GM13977 (cell line): ENCODE results near the gene CLK3.

ENCODE experiments used
- DNase-seq: peaks from one replicate; pipeline ENCODE4 v3.0.0; 2012; ENCODE audit warnings: low spot score
- CTCF ChIP-seq: IDR thresholded peaks from 2 replicates; pipeline ENCODE4 v1.5.1; 2012; ENCODE audit warnings: mild to moderate bottlenecking, control low read depth; ENCODE audit not compliant: insufficient read depth; ENCODE audit errors: extremely low read depth, missing control alignments
- in situ Hi-C: fragments of 300-500 bp; cut with MboI; formaldehyde crosslinking; loops from one replicate; pipeline ENCODE4 v1.12.0; 2022; ENCODE audit warnings: low sequenced_read_pairs, low pct_unique_long_range_greater_than_20kb, mixed read lengths, inconsistent platforms; ENCODE audit not compliant: unreplicated experiment

The CLK3 gene

GRCh38 chr15:74621546-74621920 is 5.9 kb downstream of the CLK3 start:
- no peak for DNase-seq
- in situ Hi-C loops, result loop anchor here (10.0 kb wide), 1 partner anchor 247 kb away; no protein-coding TSS in a partner anchor
- no peak for TF ChIP-seq CTCF

- TF ChIP-seq CTCF, result no peak
- no peak for DNase-seq
- in situ Hi-C loops, result loop anchor here (10.0 kb wide), 1 partner anchor 247 kb away; no protein-coding TSS in a partner anchor
Observed at GRCh38 chr15:74621936-74622335, 6.3 kb downstream of the CLK3 start.

- no peak for TF ChIP-seq CTCF
- in situ Hi-C loops, result loop anchor here (10.0 kb wide), 1 partner anchor 248 kb away; no protein-coding TSS in a partner anchor
- no peak for DNase-seq
Observed at GRCh38 chr15:74622758-74623157, 7.1 kb downstream of the CLK3 start.

GRCh38 chr15:74624020-74624602 is 8.5 kb downstream of the CLK3 start:
- TF ChIP-seq CTCF, result no peak
- in situ Hi-C loops, result loop anchor here (10.0 kb wide), 1 partner anchor 249 kb away; no protein-coding TSS in a partner anchor
- no peak for DNase-seq

GRCh38 chr15:74625693-74626092 is 10.1 kb downstream of the CLK3 start:
- no peak for TF ChIP-seq CTCF
- in situ Hi-C loops, result loop anchor here (10.0 to 25.0 kb wide), 2 partner anchors 251 to 312 kb away; partner anchors contain the start of gene COX5A
- DNase-seq, result no peak

GRCh38 chr15:74626336-74626735 is 10.7 kb downstream of the CLK3 start:
- in situ Hi-C loops, result loop anchor here (10.0 to 25.0 kb wide), 2 partner anchors 252 to 311 kb away; partner anchors contain the start of gene COX5A
- DNase-seq, result no peak
- no peak for TF ChIP-seq CTCF
